ENCODE results near the gene CETP. TPM values are rescaled to one million over a fixed set of nuclear protein-coding genes. Genes with fewer than 3 reads are reported as not detected.

The CETP gene
- total RNA-seq, 1 donor from 2014 or later: 1.1 TPM

DNA sequence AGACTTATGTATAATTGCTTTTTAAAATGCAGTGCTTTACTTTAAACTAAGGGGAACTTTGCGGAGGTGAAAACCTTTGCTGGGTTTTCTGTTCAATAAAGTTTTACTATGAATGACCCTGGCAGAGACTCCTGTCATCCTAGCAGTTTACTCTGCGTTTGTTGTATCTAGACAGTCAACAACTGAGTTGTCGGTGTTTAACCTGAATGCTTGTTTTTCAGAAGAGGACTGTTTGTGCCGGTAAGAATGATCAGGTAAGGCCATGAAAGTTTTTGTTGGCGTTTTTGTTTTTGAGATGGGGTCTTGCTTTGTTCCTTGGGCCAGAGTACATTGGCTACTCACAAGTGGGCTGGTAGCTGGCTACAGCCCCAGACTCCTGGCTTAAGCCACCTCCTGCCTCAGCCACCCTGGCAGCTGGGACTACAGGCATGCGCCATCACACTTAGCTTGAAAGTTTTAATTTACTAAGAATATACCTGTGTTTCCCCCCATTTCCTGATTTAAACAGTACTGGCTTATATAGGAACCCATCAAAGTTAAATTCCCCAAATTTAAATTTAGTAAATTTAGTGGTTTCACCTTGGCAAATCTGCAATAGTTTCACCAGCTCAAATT, 17.9 kb upstream of the CETP start:
- DNase-seq (no peak), ATAC-seq (no peak)
- TF ChIP-seq CTCF (IDR thresholded peaks at IDR 0.05): no peak
- intact Hi-C loops (cut with DNase I): no loop called here
- Histone ChIP-seq H3K27ac (no peak overlapping the region), H3K27me3 (ENCODE audit: low read depth) (no peaks in the 10 kb centered on the region), H3K36me3 (peaks cover 82% of the 10 kb centered on the region), H3K4me1 (peaks cover 43% of the 10 kb centered on the region), H3K4me3 (no peak overlapping the region), H3K9me3 (no peaks in the 10 kb centered on the region)

DNA sequence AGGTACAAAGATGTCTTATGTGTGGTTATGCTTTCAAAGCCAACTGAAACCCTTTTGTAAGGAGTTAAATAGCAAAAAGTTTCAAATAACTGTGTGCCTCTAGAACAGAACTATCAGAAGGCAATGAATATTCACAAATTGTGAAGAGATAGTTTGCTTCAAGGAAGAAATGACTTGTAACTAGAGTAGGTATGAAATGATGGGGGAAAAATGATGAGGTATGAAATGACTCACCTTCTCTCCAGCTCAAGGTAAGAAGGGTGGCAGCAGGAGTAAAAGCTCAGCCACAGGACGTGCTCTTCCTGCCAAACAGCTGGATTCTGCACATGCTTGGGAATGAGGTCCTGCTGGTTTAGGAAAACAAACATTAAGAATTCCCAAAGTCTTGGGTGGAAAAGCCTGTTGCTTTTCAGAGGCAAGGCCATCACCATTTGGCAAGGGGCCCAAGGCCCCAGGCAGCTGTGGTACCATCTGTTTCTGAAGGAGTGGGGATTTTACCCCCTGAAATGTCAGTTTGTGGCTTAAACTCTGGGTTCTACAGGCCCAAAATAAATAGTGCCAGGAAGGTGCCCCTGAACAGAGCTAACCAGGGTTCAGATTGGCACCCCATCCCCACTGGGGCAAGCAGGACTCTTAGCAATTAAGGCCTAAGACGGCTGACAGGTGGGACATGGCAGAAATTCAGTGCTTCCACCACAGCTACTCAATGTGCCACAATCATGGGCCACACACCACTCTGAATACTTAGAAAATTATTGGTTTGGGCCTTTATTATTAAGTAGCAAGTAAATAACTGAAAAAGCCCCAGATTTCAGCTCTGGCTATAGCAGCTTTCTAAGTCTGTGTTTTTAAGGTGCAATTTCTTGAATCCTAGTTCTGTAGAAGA, 16.6 kb upstream of the CETP start:
- H3K9me3 ChIP-seq: no peaks in the 10 kb centered on the region
- ATAC-seq (peak in 1 of 2 donors; percentile 39), DNase-seq (no peak)
- intact Hi-C loops (cut with DNase I): no loop called here
- peaks cover 69% of the 10 kb centered on the region for H3K36me3 ChIP-seq
- H3K4me3 ChIP-seq: no peak overlapping the region
- H3K27ac ChIP-seq: peak overlapping the region; percentile 47
- no peak for TF ChIP-seq CTCF (IDR thresholded peaks at IDR 0.05)
- no peaks in the 10 kb centered on the region for H3K27me3 ChIP-seq (ENCODE audit: low read depth)
- H3K4me1 ChIP-seq: peaks cover 34% of the 10 kb centered on the region

- no peak overlapping the region for H3K27ac ChIP-seq
- intact Hi-C loops (cut with DNase I): no loop called here
- DNase-seq: no peak
- H3K9me3 ChIP-seq: no peaks in the 10 kb centered on the region
- H3K36me3 ChIP-seq: peaks cover 61% of the 10 kb centered on the region
- H3K4me3 ChIP-seq: no peak overlapping the region
- H3K27me3 ChIP-seq (ENCODE audit: low read depth): no peaks in the 10 kb centered on the region
- no peak for TF ChIP-seq CTCF (IDR thresholded peaks at IDR 0.05)
- peaks cover 35% of the 10 kb centered on the region for H3K4me1 ChIP-seq
- ATAC-seq: peak; percentile 29 to 60
These were observed 15.8 kb upstream of the CETP start for GRCh38 chr16:56945847-56946527.

DNA sequence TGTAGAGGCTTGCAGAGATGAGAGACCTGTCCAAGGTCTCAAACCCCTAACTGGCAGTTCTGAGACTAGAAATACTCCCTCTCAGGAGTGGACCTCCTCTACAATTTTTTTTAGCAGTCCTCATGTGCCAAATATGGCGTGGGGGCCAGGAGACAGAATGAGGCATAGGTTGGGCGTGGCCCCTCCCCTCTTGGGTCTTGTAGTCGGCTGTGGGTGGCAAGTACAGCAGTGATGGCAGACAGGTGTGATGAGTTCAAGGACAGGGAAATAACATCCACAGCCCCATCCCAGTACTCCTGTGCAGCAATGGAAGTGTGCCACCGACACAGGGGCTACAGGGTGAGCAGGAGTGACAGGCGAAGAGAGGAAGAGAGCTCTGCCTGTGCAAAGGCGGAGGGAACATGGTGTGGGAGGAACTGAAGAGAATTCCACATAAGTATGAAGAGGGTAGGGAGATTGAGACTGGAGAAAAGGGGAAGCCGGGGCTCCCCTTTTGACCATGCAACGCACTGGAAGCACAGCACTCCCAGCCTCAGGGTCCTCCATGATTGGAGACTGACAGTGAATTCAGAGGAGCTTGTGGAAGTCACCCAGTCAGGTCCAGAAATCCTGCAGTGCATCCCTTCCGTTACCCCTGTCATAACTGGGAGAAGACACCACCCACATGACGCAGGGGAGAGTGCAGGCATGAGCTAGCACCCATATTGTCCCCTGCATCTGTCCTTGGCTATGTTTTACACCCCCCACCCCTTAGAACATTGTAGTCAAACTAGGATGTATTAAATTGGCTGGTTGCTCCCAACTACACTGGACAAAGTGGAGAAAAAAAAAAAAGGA, 14.8 kb upstream of the CETP start:
- no peak overlapping the region for H3K27ac ChIP-seq

More for the DNA sequence above, 14.8 kb upstream of the CETP start:
- intact Hi-C loops (cut with DNase I): no loop called here
- no peak for DNase-seq
- Histone ChIP-seq H3K9me3 (no peaks in the 10 kb centered on the region), H3K4me3 (no peak overlapping the region), H3K4me1 (peaks cover 39% of the 10 kb centered on the region), H3K27me3 (ENCODE audit: low read depth) (no peaks in the 10 kb centered on the region), H3K36me3 (peaks cover 51% of the 10 kb centered on the region)
- no peak for ATAC-seq
- TF ChIP-seq CTCF (IDR thresholded peaks at IDR 0.05): no peak

Measured in lower lobe of right lung (tissue), 2 donors.